Ovary (tissue), 9 donors: ENCODE measurements around the gene LPCAT3. TPM values are rescaled to one million over a fixed set of nuclear protein-coding genes. Genes with fewer than 3 reads are reported as not detected.
A peak's percentile ranks its signal among the peaks of the same experiment; 100 is the strongest.

ENCODE experiments used
- DNase-seq, 5 donors: peaks; one replicate each; pipeline ENCODE4 v3.0.0-alpha.2; 2019 to 2020
- H3K27ac ChIP-seq, 2 donors: fragments of 200-600 bp; one replicate each; pipeline versions ENCODE4 v1.5.1 to v1.8.0; 2019 to 2022
- H3K27me3 ChIP-seq: fragments of 200-600 bp; one replicate; pipeline ENCODE4 v1.8.0; 2022
- H3K36me3 ChIP-seq: fragments of 200-600 bp; sonication (generic); one replicate; pipeline ENCODE4 v1.5.1; 2019
- H3K4me1 ChIP-seq: one replicate; pipeline ENCODE4 v1.8.1; 2013; ENCODE audit warnings: mild to moderate bottlenecking, moderate library complexity; ENCODE audit not compliant: insufficient read depth
- H3K4me3 ChIP-seq: fragments of 200-600 bp; sonication (generic); one replicate; pipeline ENCODE4 v1.5.1; 2017
- H3K9me3 ChIP-seq, 2 donors: fragments of 200-600 bp in 1 of 2; sonication (generic) in 1 of 2; one replicate each; pipeline versions ENCODE4 v1.5.1 to v1.8.1; 2013 to 2019; ENCODE audit warnings: mild to moderate bottlenecking in 1 of 2, moderate library complexity in 1 of 2
- EP300 ChIP-seq: sonication (generic); formaldehyde crosslinking; IDR thresholded peaks from one replicate; pipeline ENCODE4 v1.6.1; 2017; ENCODE audit warnings: antibody characterized with exemption
- POLR2A ChIP-seq: fragments of 450-650 bp; IDR thresholded peaks from one replicate; pipeline ENCODE4 v1.6.1; 2017; ENCODE audit warnings: antibody characterized with exemption, mild to moderate bottlenecking, moderate library complexity
- WGBS, 3 donors: extraction: QIAGEN DNeasy Blood & Tissue Kit in 1 of 3; methylation state at CpG; one replicate each; pipeline versions ENCODE4 v1.1.5 to v1.1.7; 2013 to 2017; 5-methylcytosine and 5-hydroxymethylcytosine counted together
- intact Hi-C, 4 donors: fragments of 100-400 bp; cut with DNase I; formaldehyde crosslinking; loops; one replicate each; pipeline versions ENCODE4 v1.11.0 to v1.15.1; 2022 to 2023
- polyA plus RNA-seq, 2 donors: library from polyadenylated mRNA; stranded (reverse); fragments of 200-250 nt in 1 of 2; fragments of 350-450 nt in 1 of 2; fragmentation: Illumina TruSeq in 1 of 2; extraction: RNeasy Lipid Tissue Mini Kit (QIAGEN cat#74804) in 1 of 2; gene quantifications; one replicate each; pipeline ENCODE4 v1.2.3, GENCODE V29; 2013 to 2014
- total RNA-seq, 7 donors: library from RNA; depleted of rRNA in 2 of 7; stranded (reverse); fragments of >200 nt in 2 of 7; fragmentation: NEBNext Ultra II Directional in 3 of 7; extraction: Animal tissue kit (Norgen Biotek cat#: 25700) in 3 of 7; gene quantifications; one replicate each; pipeline versions ENCODE4 v1.1.0 to v1.2.4, GENCODE V29; 2016 to 2023
- TF ChIP-seq, protein P1 (sequence below), 3 donors: fragments of 450-650 bp in 2 of 3; fragments of 200-600 bp in 1 of 3; IDR thresholded peaks; one replicate each; pipeline versions ENCODE4 v1.5.1 to v1.8.0; 2016 to 2022; ENCODE audit warnings: antibody characterized with exemption in 3 of 3, mild to moderate bottlenecking in 1 of 3
- donor health status: DM: no; HTN: no; CAD: no; lungs with moderate emphysema.
- donor health status: DM: no; HTN: no; CAD: no.
- donor health status: Bipolar disorder and iron deficiency.
- donor health status: DM: yes; HTN: yes; CAD: no.
- donor health status: DM: no; HTN: no; CAD: no.
- donor health status: DM: yes; HTN: yes; CAD: no.

Gene LPCAT3
- total and polyA plus RNA-seq, 9 donors, result 15.5 to 51.2 (median 39.5) TPM

DNA sequence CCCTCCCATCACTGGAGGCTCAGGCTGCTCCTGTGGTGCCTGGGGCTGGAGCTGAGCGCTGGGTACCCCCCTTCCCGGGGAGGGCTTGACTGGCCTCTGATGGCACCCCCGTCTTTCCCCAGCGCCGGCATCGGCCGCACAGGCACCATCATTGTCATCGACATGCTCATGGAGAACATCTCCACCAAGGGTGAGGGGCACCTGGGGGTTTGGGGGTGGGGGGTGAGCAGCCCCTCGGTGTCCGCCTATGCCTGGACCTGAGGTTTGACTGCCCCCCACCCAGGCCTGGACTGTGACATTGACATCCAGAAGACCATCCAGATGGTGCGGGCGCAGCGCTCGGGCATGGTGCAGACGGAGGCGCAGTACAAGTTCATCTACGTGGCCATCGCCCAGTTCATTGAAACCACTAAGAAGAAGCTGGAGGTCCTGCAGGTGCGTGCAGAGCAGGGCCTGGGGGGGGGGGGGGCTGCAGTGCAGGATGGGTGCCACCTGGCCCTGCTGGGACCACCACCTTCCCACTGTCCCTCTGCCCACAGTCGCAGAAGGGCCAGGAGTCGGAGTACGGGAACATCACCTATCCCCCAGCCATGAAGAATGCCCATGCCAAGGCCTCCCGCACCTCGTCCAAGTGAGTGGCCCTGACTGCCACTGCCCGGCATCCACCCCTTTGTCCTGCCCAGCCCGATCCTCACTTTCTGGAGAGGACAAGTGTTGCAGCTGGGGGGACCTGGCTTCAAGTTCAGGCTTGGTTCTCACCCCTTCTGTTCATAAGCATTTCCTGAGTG is 58.3 kb downstream of the LPCAT3 start:
- TF ChIP-seq POLR2A (no peak), EP300 (no peak)
- TF ChIP-seq, protein P1, sequence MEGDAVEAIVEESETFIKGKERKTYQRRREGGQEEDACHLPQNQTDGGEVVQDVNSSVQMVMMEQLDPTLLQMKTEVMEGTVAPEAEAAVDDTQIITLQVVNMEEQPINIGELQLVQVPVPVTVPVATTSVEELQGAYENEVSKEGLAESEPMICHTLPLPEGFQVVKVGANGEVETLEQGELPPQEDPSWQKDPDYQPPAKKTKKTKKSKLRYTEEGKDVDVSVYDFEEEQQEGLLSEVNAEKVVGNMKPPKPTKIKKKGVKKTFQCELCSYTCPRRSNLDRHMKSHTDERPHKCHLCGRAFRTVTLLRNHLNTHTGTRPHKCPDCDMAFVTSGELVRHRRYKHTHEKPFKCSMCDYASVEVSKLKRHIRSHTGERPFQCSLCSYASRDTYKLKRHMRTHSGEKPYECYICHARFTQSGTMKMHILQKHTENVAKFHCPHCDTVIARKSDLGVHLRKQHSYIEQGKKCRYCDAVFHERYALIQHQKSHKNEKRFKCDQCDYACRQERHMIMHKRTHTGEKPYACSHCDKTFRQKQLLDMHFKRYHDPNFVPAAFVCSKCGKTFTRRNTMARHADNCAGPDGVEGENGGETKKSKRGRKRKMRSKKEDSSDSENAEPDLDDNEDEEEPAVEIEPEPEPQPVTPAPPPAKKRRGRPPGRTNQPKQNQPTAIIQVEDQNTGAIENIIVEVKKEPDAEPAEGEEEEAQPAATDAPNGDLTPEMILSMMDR (IDR thresholded peaks at IDR 0.05), result no peak
- WGBS, 3 donors, result 89 to 91% (median 91%) methylated on average over 26 of the region's 26 CpGs
- DNase-seq, result peak in 2 of 5 donors; percentile 26 to 37
- Histone ChIP-seq H3K9me3 (no peaks in the 10 kb centered on the region), H3K36me3 (no peaks in the 10 kb centered on the region), H3K4me3 (no peak overlapping the region), H3K4me1 (peaks cover 8% of the 10 kb centered on the region), H3K27me3 (no peaks in the 10 kb centered on the region), H3K27ac (no peak overlapping the region)
- intact Hi-C loops, result loop anchor here in 2 of 4 donors (10.0 kb wide), 1 partner anchor 95 kb away; the partner anchor contains the start of gene TPI1 (in 2 of the 2)

DNA sequence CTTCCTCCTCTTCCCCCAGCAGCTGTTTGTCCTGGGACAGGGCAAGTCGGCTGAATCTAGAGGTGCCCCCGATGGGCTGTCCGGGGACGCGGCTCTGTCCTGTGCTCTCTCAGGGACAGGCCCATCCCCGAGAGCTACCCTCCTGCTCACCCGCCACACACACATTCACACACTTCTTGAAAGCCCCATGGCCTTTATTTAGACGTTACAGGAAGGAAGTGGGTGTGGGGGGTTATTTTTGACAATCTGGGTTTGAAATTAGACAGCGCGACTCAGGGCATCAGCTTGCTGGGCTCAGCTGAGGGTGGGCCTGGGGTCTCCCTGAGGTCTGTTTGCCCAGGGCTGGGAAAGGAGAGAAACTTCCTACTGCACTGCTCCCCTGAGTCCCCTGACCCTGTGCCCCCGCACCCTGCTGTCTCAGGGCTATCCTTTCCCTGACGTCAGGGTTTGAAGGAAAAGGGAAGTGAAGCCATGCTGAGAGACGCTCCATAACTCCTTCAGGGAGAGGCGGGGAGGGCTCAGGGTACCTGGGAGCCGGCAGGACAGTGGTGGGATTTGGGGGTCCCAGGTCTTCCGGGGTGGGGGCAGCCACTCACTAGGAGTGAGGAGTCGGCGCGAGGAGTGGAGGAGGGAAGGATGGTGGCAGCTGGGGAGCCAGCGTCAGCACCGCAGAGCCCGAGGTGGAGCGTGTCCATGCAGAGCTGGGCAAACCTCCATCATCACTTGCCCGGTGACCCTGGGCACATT is 59.0 kb downstream of the LPCAT3 start:
- Histone ChIP-seq H3K36me3 (no peaks in the 10 kb centered on the region), H3K4me3 (no peak overlapping the region), H3K4me1 (peaks cover 8% of the 10 kb centered on the region), H3K27ac (no peak overlapping the region), H3K9me3 (no peaks in the 10 kb centered on the region), H3K27me3 (no peaks in the 10 kb centered on the region)
- WGBS, 3 donors, result 70 to 78% (median 76%) methylated on average over 24 of the region's 24 CpGs
- intact Hi-C loops, result no loop called here
- peak in 1 of 5 donors; percentile 30 for DNase-seq
- TF ChIP-seq, protein P1 (IDR thresholded peaks at IDR 0.05), result no peak
- TF ChIP-seq EP300, result no peak
- no peak for TF ChIP-seq POLR2A

DNA sequence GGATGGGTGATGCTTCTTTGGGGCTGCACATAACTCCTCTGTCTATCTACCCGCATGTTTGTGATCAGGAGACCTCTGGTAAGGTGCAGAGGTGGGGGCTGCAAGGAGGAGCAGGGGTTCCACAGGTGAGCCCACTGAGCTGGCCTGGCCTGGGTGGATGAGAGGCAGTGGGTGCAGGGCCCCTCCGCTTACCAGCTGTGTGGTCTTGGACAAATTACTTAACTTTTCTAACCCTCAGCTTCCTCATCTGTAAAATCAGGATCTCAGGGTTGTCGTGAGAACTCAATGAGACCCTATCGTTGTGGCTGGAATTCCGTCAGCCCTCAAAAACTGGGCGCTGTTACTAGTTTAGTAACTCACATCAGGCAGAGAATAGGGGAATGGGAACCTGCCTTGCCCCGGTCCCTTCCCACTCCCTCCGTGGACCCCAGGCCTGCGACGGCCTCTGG is 59.6 kb downstream of the LPCAT3 start:
- Histone ChIP-seq H3K4me1 (peaks cover 8% of the 10 kb centered on the region), H3K36me3 (no peaks in the 10 kb centered on the region), H3K9me3 (no peaks in the 10 kb centered on the region), H3K27me3 (no peaks in the 10 kb centered on the region), H3K4me3 (no peak overlapping the region), H3K27ac (no peak overlapping the region)
- TF ChIP-seq EP300 (no peak), POLR2A (no peak)
- intact Hi-C loops, result no loop called here
- WGBS, 3 donors, result 77 to 86% (median 81%) methylated on average over 10 of the region's 10 CpGs
- DNase-seq, result peak in 1 of 5 donors; percentile 21

DNA sequence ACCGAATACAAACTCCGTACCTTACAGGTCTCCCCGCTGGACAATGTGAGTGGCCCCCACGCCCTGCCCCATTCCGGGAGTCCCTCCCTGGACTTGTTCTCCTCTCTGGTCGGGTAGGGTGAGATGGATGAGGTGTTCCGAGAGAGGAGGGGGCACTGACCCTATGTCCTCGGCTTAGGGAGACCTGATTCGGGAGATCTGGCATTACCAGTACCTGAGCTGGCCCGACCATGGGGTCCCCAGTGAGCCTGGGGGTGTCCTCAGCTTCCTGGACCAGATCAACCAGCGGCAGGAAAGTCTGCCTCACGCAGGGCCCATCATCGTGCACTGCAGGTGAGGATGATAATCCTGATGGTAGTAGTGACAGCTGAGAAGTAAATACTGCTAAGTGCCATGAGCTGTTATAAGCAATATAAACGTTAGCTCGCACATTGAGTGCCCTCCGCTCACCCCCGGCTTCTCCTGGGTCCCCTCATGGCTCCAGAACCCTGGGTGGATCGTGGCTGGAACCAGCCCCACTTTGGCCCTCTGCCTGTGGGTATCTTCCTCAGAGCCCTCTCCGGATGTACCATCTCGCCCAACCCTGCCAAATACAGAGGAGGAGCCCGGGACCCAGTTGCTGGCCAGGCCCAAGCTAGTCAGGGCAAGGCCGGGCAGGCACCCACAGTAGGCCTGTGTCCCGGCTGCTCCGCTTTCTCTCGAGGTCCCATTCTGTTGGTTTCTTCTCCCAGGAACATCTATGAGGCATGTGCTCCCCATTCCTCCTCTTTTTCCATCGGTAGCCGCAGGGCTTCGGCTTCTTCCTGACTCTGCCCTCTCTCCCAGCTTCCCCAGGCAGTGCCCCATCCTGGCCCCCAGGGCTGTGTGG is 60.3 kb downstream of the LPCAT3 start:
- Histone ChIP-seq H3K36me3 (no peaks in the 10 kb centered on the region), H3K9me3 (no peaks in the 10 kb centered on the region), H3K27me3 (no peaks in the 10 kb centered on the region), H3K4me1 (peaks cover 8% of the 10 kb centered on the region), H3K27ac (no peak overlapping the region), H3K4me3 (no peak overlapping the region)
- intact Hi-C loops, result no loop called here
- WGBS, 3 donors, result 86 to 88% (median 87%) methylated on average over 27 to 28 of the region's 28 CpGs
- TF ChIP-seq POLR2A (no peak), EP300 (no peak)
- TF ChIP-seq, protein P1 (IDR thresholded peaks at IDR 0.05), result no peak
- no peak for DNase-seq
